Naive B cell (primary cell): ENCODE measurements around the gene EFCAB6. TPM values are rescaled to one million over a fixed set of nuclear protein-coding genes. Genes with fewer than 3 reads are reported as not detected.

Source experiments
- polyA plus RNA-seq, 6 donors: library from polyadenylated mRNA; unstranded; fragments of 300-500 nt; fragmentation: Illumina TruSeq; gene quantifications; one replicate each; pipeline ENCODE4 v1.2.3, GENCODE V29; 2021; ENCODE audit warnings: low read depth in 6 of 6

Gene EFCAB6
- polyA plus RNA-seq, 6 donors from 2014 or later = not detected

Other genes with a start within 250 kb of the EFCAB6 start
- gene SULT4A1, start 50.2 kb upstream of the EFCAB6 start, polyA plus RNA-seq = not detected
- gene PNPLA5, start 79.7 kb upstream of the EFCAB6 start, polyA plus RNA-seq = not detected
- not detected for gene PNPLA3, start 111.5 kb upstream of the EFCAB6 start, polyA plus RNA-seq
- 10 to 100 TPM; 64.0 to 96.1 (median 75.4) TPM for gene SAMM50, start 143.1 kb upstream of the EFCAB6 start, polyA plus RNA-seq
- 10 to 100 TPM; 18.6 to 30.0 (median 21.3) TPM for gene PARVB, start 212.0 kb upstream of the EFCAB6 start, polyA plus RNA-seq